Suprapubic skin (tissue), 3 donors: Measurements from ENCODE around the gene ANKUB1.
"Not testable (repeated sequence)": the region's sequence is repeated elsewhere in the genome, so short reads cannot be mapped to it uniquely, and the experiment has no call there.

ENCODE experiments used
- CTCF ChIP-seq, 2 donors: fragments of 200-600 bp in 1 of 2; fragments of 450-650 bp in 1 of 2; sonication (generic) in 1 of 2; IDR thresholded peaks; one replicate each; pipeline ENCODE4 v1.5.1; 2016 to 2019; ENCODE audit warnings: antibody characterized with exemption in 2 of 2, mild to moderate bottlenecking in 1 of 2, moderate library complexity in 1 of 2
- POLR2AphosphoS5 ChIP-seq, 3 donors: sonication (generic); formaldehyde crosslinking; IDR thresholded peaks; one replicate each; pipeline ENCODE4 v1.6.1; 2017; ENCODE audit warnings: antibody characterized with exemption in 3 of 3

- not testable (repeated sequence) for TF ChIP-seq CTCF, POLR2AphosphoS5 (IDR thresholded peaks at IDR 0.05)
Measured at GRCh38 chr3:149839469-149839868, 47.1 kb upstream of the ANKUB1 start.
